GM12873 (cell line): ENCODE results near the gene ZNF69.
A peak's percentile ranks its signal among the peaks of the same experiment; 100 is the strongest.

Experiments used
- CTCF ChIP-seq: IDR thresholded peaks from 2 replicates; pipeline ENCODE4 v1.5.1; 2012; ENCODE audit warnings: low read depth, mild to moderate bottlenecking, moderate library complexity, low read length, control low read depth; ENCODE audit not compliant: insufficient read depth; ENCODE audit errors: missing control alignments

Gene ZNF69

GRCh38 chr19:11860721-11861120 is 26.9 kb upstream of the ZNF69 start:
- TF ChIP-seq CTCF, result no peak

GRCh38 chr19:11861301-11861700 is 26.3 kb upstream of the ZNF69 start:
- TF ChIP-seq CTCF, result no peak

- no peak for TF ChIP-seq CTCF
Observed at GRCh38 chr19:11868188-11868587, 19.4 kb upstream of the ZNF69 start.

- TF ChIP-seq CTCF, result no peak
Observed at GRCh38 chr19:11872624-11873023, 15.0 kb upstream of the ZNF69 start.

GRCh38 chr19:11873762-11874161 is 13.8 kb upstream of the ZNF69 start:
- TF ChIP-seq CTCF, result no peak

- peak; percentile 28 for TF ChIP-seq CTCF
Observed at GRCh38 chr19:11879687-11880266, 7.8 kb upstream of the ZNF69 start.

- no peak for TF ChIP-seq CTCF
Observed at GRCh38 chr19:11880598-11880997, 7.0 kb upstream of the ZNF69 start.
